Tibial nerve (tissue), 4 donors: ENCODE results near the gene L3MBTL4.

Experiments used
- EP300 ChIP-seq, 2 donors: sonication (generic); formaldehyde crosslinking; IDR thresholded peaks; one replicate each; pipeline ENCODE4 v1.6.1; 2017; ENCODE audit warnings: antibody characterized with exemption in 2 of 2, mild to moderate bottlenecking in 1 of 2
- TF ChIP-seq, protein P1 (sequence below), 5 experiments: fragments of 200-600 bp in 3 of 5; fragments of 450-650 bp in 2 of 5; sonication (generic) in 3 of 5; IDR thresholded peaks; one replicate each; pipeline ENCODE4 v1.5.1; 2016 to 2019; ENCODE audit warnings: antibody characterized with exemption in 5 of 5, mild to moderate bottlenecking in 3 of 5, moderate library complexity in 2 of 5

DNA sequence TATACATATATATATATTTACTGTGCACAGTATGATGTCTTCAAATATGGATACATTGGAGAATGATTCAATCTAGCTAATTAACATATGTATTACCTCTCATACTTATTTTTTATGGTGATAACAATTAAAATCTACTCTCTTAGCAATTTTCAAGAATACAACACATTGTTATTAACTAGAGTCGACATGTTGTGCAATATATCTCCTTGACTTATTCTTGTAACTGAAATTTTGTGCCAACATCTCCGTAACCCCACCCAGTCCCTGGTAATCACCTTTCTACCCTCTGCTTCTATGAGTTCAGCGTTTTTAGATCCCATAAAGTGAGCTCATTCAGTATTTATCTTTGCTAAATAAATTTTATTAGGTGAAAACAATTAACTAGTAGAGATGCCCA is 303.0 kb downstream of the L3MBTL4 start:
- no peak for TF ChIP-seq EP300 (IDR thresholded peaks at IDR 0.05)
- TF ChIP-seq, protein P1, sequence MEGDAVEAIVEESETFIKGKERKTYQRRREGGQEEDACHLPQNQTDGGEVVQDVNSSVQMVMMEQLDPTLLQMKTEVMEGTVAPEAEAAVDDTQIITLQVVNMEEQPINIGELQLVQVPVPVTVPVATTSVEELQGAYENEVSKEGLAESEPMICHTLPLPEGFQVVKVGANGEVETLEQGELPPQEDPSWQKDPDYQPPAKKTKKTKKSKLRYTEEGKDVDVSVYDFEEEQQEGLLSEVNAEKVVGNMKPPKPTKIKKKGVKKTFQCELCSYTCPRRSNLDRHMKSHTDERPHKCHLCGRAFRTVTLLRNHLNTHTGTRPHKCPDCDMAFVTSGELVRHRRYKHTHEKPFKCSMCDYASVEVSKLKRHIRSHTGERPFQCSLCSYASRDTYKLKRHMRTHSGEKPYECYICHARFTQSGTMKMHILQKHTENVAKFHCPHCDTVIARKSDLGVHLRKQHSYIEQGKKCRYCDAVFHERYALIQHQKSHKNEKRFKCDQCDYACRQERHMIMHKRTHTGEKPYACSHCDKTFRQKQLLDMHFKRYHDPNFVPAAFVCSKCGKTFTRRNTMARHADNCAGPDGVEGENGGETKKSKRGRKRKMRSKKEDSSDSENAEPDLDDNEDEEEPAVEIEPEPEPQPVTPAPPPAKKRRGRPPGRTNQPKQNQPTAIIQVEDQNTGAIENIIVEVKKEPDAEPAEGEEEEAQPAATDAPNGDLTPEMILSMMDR (IDR thresholded peaks at IDR 0.05) = no peak
